Nephron progenitor cell (in vitro differentiated cells): ENCODE results near the gene MEIS1.

ENCODE experiments used
- DNase-seq: peaks from one replicate; pipeline ENCODE4 v3.0.0; 2021
- H3K27ac Mint-ChIP-seq: 2 replicates; pipeline ENCODE4 v1.8.0; 2021; ENCODE audit warnings: mild to moderate bottlenecking, moderate library complexity, mixed read lengths
- H3K27me3 Mint-ChIP-seq: 2 replicates; pipeline ENCODE4 v1.8.0; 2021; ENCODE audit warnings: mild to moderate bottlenecking, low read depth, mixed read lengths; ENCODE audit not compliant: poor library complexity
- H3K36me3 Mint-ChIP-seq: 2 replicates; pipeline ENCODE4 v1.8.0; 2021; ENCODE audit warnings: low read depth, mixed read lengths
- H3K4me1 Mint-ChIP-seq: 2 replicates; pipeline ENCODE4 v1.8.0; 2021; ENCODE audit warnings: mixed read lengths
- H3K4me3 Mint-ChIP-seq: 2 replicates; pipeline ENCODE4 v1.8.0; 2021; ENCODE audit warnings: mild to moderate bottlenecking, moderate library complexity, mixed read lengths
- H3K9me3 Mint-ChIP-seq: 2 replicates; pipeline ENCODE4 v1.8.0; 2021; ENCODE audit warnings: mild to moderate bottlenecking, moderate library complexity, mixed read lengths
- TF ChIP-seq, protein P1 (sequence below): fragments of 200-600 bp; sonication (generic); IDR thresholded peaks from 2 replicates; pipeline ENCODE4 v1.5.0; 2021; ENCODE audit warnings: antibody characterized with exemption

Gene MEIS1

DNA sequence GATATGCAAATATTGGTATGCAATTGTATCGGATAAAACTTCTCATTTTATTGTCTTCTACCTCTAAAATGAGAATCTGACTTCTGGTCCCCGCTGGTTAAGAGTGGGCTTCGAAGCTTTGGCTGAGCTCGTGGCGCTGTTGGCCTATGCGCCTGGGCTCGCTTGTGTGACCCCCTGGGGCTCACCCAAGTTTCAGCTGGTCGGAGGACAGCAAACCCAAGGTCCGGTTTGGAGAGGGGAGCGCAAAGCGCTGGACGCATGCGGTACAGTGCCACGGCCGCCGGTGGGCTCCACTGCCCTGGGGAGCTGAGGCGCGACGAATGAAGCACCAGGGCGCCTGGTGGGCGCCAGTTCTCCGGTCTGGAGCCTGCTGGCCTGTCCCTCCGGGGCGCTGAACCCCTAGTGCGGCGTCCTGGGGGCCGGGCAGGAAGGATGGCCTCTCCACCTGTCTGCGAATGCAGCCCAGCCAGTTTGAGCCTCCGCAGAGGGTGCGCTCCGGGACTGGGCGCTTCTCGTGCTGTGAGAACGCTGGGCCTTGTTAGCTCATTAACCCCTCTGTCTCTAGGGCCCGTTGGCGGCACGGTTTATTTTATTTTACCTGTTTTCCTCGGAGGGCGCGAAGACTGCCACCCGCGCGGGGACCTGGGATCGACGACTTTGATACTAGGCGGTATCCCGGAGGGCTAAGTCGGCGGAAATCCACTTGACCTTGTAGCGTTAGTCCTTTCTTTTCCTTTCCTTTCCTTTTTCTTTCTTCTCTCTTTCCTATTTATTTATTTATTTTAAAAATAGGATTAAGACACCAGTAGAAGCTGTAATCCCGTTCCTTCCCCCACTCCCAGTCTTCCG, 10.4 kb downstream of the MEIS1 start:
- no peaks in the 10 kb centered on the region for H3K9me3 Mint-ChIP-seq
- peak overlapping the region; percentile 93 for H3K4me3 Mint-ChIP-seq
- peak overlapping the region; percentile 93 for H3K27ac Mint-ChIP-seq
- H3K4me1 Mint-ChIP-seq: peaks cover 81% of the 10 kb centered on the region
- H3K36me3 Mint-ChIP-seq: peaks cover 57% of the 10 kb centered on the region
- peaks cover 4% of the 10 kb centered on the region for H3K27me3 Mint-ChIP-seq
- peak; percentile 63 for DNase-seq
- TF ChIP-seq, protein P1, sequence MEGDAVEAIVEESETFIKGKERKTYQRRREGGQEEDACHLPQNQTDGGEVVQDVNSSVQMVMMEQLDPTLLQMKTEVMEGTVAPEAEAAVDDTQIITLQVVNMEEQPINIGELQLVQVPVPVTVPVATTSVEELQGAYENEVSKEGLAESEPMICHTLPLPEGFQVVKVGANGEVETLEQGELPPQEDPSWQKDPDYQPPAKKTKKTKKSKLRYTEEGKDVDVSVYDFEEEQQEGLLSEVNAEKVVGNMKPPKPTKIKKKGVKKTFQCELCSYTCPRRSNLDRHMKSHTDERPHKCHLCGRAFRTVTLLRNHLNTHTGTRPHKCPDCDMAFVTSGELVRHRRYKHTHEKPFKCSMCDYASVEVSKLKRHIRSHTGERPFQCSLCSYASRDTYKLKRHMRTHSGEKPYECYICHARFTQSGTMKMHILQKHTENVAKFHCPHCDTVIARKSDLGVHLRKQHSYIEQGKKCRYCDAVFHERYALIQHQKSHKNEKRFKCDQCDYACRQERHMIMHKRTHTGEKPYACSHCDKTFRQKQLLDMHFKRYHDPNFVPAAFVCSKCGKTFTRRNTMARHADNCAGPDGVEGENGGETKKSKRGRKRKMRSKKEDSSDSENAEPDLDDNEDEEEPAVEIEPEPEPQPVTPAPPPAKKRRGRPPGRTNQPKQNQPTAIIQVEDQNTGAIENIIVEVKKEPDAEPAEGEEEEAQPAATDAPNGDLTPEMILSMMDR: peak; percentile 18

DNA sequence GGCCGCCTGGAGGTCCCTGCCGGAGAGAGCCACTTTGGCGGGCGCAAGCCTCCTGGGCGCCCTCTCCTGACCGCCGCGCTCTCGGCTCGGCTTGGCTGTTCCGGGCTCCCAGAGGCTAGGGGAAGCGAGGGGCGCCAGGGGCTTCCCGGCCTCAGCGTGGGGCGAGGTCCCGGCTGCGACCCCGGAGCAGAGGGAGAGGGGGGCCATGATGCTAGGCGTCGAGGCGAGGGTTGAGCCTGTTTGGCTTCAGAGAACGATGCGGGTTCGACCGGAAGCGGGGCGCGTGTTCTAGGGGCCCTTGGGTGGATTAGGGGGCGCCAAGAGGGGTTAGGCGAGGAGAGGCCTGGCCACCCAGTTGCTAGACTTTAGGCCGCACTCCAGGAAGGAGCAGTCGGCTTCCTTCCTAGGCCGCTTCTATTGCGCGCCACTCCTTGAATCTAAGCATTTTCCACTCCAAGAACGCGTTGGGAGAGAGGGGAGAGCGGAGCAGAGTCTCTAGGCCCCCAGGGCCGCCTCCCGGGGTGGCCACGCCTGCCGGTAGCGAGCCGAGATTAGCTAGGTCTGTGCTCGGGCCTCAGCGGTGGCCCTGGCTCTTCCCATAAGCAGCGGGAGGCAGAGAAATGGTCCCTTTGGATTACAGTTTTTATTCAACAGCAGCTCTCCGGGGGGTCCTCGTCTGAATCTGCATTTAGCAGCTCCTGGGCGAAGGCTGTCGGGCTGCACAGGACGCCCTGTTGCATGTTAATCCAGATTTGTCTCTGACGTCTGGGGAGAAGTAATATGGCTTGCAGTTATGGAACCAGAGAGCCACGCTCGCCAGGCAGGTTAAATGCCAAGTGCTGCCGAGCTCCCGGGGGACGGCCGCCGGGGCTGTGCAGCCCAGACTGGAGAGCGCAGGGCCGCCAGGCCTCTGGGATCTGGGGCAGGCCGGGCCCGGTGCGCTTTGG, 11.3 kb downstream of the MEIS1 start:
- H3K27ac Mint-ChIP-seq: peak overlapping the region; percentile 81
- peak; percentile 74 for DNase-seq
- H3K9me3 Mint-ChIP-seq: no peaks in the 10 kb centered on the region
- TF ChIP-seq, protein P1: no peak
- peaks cover 56% of the 10 kb centered on the region for H3K36me3 Mint-ChIP-seq
- H3K4me1 Mint-ChIP-seq: peaks cover 72% of the 10 kb centered on the region
- peak overlapping the region; percentile 93 for H3K4me3 Mint-ChIP-seq
- peaks cover 4% of the 10 kb centered on the region for H3K27me3 Mint-ChIP-seq

DNA sequence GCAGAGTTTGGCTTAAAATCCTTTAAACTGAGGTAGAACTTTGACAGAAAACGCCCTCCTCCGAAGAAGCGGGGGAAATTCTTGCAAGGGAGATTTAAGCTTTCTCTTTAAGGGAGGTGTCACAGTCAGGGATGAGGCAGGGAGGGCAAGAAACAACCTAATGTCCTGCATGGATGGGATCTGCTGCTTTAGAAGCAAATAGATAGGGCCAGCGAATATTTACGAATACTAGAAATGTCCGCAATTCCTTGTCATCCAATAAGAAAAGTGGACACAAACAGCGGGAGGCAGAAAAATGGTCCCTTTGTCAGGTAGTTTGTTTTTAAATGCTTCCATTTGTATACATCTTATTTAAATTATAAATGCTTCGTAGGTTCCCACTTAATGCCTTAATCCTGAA, 12.0 kb downstream of the MEIS1 start:
- Mint-ChIP-seq H3K36me3 (peaks cover 55% of the 10 kb centered on the region), H3K27ac (no peak overlapping the region), H3K4me3 (peak overlapping the region; percentile 93), H3K27me3 (peaks cover 4% of the 10 kb centered on the region), H3K9me3 (no peaks in the 10 kb centered on the region), H3K4me1 (peaks cover 65% of the 10 kb centered on the region)
- no peak for DNase-seq
- TF ChIP-seq, protein P1: no peak

DNA sequence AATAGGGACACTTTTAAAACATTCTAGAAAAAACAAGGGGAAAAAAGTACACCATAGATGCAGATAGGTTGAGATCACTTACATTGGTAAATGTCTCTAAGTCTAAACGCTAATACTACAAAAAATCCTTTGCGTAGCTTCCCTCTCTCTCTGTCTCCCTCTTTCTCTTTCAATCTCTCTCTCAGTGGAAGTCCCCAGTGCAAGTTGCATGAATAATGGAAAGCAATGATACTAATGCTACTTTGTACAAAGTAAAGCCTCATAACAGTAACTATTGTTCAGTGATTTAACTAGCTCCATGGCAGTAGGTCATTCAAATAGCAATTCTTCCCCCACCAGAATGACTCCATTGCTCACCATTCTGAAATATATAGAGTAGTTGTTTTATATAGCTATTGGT, 12.8 kb downstream of the MEIS1 start:
- Mint-ChIP-seq H3K27me3 (peaks cover 4% of the 10 kb centered on the region), H3K27ac (no peak overlapping the region), H3K9me3 (no peaks in the 10 kb centered on the region), H3K36me3 (peaks cover 55% of the 10 kb centered on the region), H3K4me1 (peaks cover 57% of the 10 kb centered on the region), H3K4me3 (peak overlapping the region; percentile 46)
- no peak for DNase-seq
- TF ChIP-seq, protein P1: no peak

DNA sequence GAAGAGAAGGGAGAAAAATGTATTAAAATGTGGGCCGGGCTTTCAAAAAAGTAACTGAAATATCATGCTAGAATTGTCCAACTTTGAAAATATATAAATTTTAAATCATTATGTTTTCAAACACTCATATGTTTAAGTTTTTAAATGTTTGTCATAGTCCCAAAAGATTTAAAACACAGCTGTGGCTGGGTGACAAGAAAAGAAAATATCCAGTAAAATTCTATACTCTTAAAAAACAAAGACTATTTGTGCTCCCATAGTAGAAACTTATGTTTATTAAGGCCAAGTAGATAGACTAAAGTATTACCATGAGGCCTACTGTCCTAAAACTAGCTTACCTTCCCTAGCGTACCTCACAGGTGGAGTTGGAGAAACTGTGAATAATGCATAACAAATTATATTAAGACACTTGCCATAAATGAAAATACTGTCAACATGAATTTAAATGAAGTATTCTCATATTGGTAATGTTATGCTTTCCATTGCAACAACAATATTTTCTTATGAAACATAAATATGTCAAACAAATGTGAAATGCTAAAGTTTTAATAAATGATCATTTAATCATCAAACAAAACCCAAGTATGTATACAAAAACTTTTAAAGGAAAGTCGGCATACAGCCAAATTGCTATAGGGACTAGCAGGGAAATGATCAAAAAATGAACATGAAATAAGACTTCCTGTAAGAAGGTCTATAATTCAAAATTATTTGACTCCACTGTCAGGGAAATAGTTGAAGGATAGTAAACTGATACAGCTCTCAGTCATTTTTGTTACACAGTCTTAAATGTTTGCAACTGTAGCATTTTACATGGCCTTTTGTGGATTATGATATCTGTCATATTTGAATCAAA, 13.4 kb downstream of the MEIS1 start:
- H3K4me3 Mint-ChIP-seq: no peak overlapping the region
- H3K4me1 Mint-ChIP-seq: peaks cover 50% of the 10 kb centered on the region
- DNase-seq: no peak
- H3K36me3 Mint-ChIP-seq: peaks cover 55% of the 10 kb centered on the region
- no peaks in the 10 kb centered on the region for H3K9me3 Mint-ChIP-seq
- no peak overlapping the region for H3K27ac Mint-ChIP-seq
- TF ChIP-seq, protein P1: no peak
- peaks cover 4% of the 10 kb centered on the region for H3K27me3 Mint-ChIP-seq
